Cardiac muscle cell (in vitro differentiated cells and primary cell): ENCODE measurements around the gene C1orf232. TPM values are rescaled to one million over a fixed set of nuclear protein-coding genes. Genes with fewer than 3 reads are reported as not detected.

Experiments
- DNase-seq, 2 donors: peaks; one replicate each; pipeline versions ENCODE4 v3.0.0 to v3.0.0-alpha.2; 2010 to 2017; ENCODE audit warnings: low read depth in 1 of 2, low spot score in 1 of 2
- H3K27ac ChIP-seq: fragments of 200-600 bp; sonication (generic); 2 replicates; pipeline ENCODE4 v1.5.1; 2016
- H3K27me3 ChIP-seq: fragments of 200-600 bp; sonication (generic); 2 replicates; pipeline ENCODE4 v1.6.0; 2016; ENCODE audit warnings: control low read depth
- H3K36me3 ChIP-seq: fragments of 200-600 bp; sonication (generic); 2 replicates; pipeline ENCODE4 v1.5.1; 2016; ENCODE audit warnings: control low read depth
- H3K4me1 ChIP-seq: fragments of 200-600 bp; sonication (generic); 2 replicates; pipeline ENCODE4 v1.8.1; 2017; ENCODE audit warnings: low read depth, mild to moderate bottlenecking, mixed run types
- H3K4me3 ChIP-seq: fragments of 200-600 bp; sonication (generic); 2 replicates; pipeline ENCODE4 v1.5.1; 2016; ENCODE audit warnings: mild to moderate bottlenecking
- H3K9me3 ChIP-seq: fragments of 200-600 bp; sonication (generic); 2 replicates; pipeline ENCODE4 v1.5.1; 2017; ENCODE audit warnings: low read depth, mild to moderate bottlenecking, control low read depth
- CTCF ChIP-seq: IDR thresholded peaks from 2 replicates; pipeline ENCODE4 v1.5.1; 2012; ENCODE audit warnings: low read depth, mild to moderate bottlenecking, low read length
- polyA plus RNA-seq: library from polyadenylated mRNA; unstranded; fragments of >200 nt; fragmentation: Nextera tagmentation; extraction: Ambion mirVana; gene quantifications from 2 replicates; pipeline ENCODE4 v1.2.1, GENCODE V29; 2016
- total RNA-seq: library from RNA; depleted of rRNA; stranded (reverse); fragments of >200 nt; gene quantifications from 2 replicates; pipeline ENCODE4 v1.2.3, GENCODE V29; 2016

The C1orf232 gene
- total and polyA plus RNA-seq, 2 experiments from 2014 or later = not detected

- DNase-seq = no peak
Measured at GRCh38 chr1:26203642-26204318, 35.0 kb upstream of the C1orf232 start.

GRCh38 chr1:26200413-26200812 lies 31.6 kb upstream of the C1orf232 start:
- H3K9me3 ChIP-seq = no peaks in the 10 kb centered on the region
- H3K27ac ChIP-seq = no peak overlapping the region
- H3K4me3 ChIP-seq = no peak overlapping the region
- H3K27me3 ChIP-seq = no peaks in the 10 kb centered on the region
- H3K4me1 ChIP-seq = peaks cover 4% of the 10 kb centered on the region
- no peak for DNase-seq
- TF ChIP-seq CTCF = no peak
- H3K36me3 ChIP-seq = no peaks in the 10 kb centered on the region

More at GRCh38 chr1:26203642-26204318, 35.0 kb upstream of the C1orf232 start:
- no peaks in the 10 kb centered on the region for H3K27me3 ChIP-seq
- no peaks in the 10 kb centered on the region for H3K9me3 ChIP-seq
- peaks cover 4% of the 10 kb centered on the region for H3K4me1 ChIP-seq
- no peak overlapping the region for H3K27ac ChIP-seq
- no peaks in the 10 kb centered on the region for H3K36me3 ChIP-seq
- no peak overlapping the region for H3K4me3 ChIP-seq
- TF ChIP-seq CTCF = no peak

GRCh38 chr1:26197813-26198212 lies 29.1 kb upstream of the C1orf232 start:
- Histone ChIP-seq H3K27ac (no peak overlapping the region), H3K4me1 (peaks cover 4% of the 10 kb centered on the region)
- no peak for DNase-seq

GRCh38 chr1:26197301-26197700 lies 28.5 kb upstream of the C1orf232 start:
- DNase-seq = no peak
- Histone ChIP-seq H3K27ac (no peak overlapping the region), H3K27me3 (no peaks in the 10 kb centered on the region), H3K4me3 (no peak overlapping the region), H3K4me1 (peaks cover 4% of the 10 kb centered on the region), H3K9me3 (no peaks in the 10 kb centered on the region), H3K36me3 (no peaks in the 10 kb centered on the region)
- no peak for TF ChIP-seq CTCF

More at GRCh38 chr1:26197813-26198212, 29.1 kb upstream of the C1orf232 start:
- no peaks in the 10 kb centered on the region for H3K9me3 ChIP-seq
- TF ChIP-seq CTCF = no peak
- no peak overlapping the region for H3K4me3 ChIP-seq
- no peaks in the 10 kb centered on the region for H3K36me3 ChIP-seq
- no peaks in the 10 kb centered on the region for H3K27me3 ChIP-seq

GRCh38 chr1:26195805-26196204 lies 27.0 kb upstream of the C1orf232 start:
- Histone ChIP-seq H3K36me3 (no peaks in the 10 kb centered on the region), H3K4me1 (peaks cover 4% of the 10 kb centered on the region), H3K27ac (no peak overlapping the region), H3K9me3 (no peaks in the 10 kb centered on the region), H3K27me3 (no peaks in the 10 kb centered on the region), H3K4me3 (no peak overlapping the region)
- no peak for DNase-seq
- no peak for TF ChIP-seq CTCF
